HG02852 (cell line): ENCODE data around the gene FAM171A2.
"Not testable (repeated sequence)": the region's sequence is repeated elsewhere in the genome, so short reads cannot be mapped to it uniquely, and the experiment has no call there.

ENCODE experiments used
- ATAC-seq: cut with Tn5 transposase; IDR thresholded peaks from one replicate; pipeline ENCODE4 v1.9.1; 2021; ENCODE audit warnings: mild to moderate bottlenecking, moderate library complexity; ENCODE audit not compliant: unreplicated experiment

Gene FAM171A2

DNA sequence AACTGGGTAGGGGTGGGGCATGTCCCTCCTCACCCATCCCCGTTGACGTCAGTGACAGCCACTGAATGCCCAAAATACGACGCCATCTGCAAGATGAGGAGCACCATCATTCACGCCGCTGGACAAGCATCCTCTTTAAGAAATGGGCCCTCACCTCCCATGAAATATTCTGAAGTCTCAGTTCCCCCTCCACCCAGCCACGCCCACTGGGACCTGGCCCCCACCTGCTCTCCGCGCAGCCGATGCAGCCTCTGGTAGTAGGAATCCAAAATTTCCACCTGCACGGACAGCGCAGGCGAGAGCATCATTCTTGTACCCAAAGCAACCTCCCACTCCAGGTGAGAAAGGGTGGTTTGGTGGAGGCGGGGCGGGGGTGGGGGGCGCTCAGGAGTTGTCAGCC lies 20.2 kb upstream of the FAM171A2 start:
- no peak for ATAC-seq

DNA sequence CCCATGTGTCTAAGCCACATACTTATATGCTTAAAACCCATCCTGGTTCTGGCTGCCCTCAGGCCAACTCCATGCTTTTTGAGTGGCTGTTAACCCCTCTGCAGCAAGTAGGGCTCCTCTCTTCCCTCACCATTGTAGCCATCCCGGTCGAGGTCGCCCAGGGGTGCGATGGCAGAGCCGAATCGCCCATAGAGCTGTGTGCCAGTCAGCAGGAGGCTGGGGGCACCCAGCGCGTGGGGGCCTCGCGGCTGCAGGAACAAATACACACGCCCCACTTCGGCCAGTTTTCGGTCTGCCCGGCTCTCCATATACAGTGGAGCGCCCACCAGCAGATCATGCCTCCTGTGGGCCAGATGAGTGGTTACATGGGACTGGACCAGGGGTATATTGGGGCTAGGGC lies 19.7 kb upstream of the FAM171A2 start:
- no peak for ATAC-seq

- no peak for ATAC-seq
Observed at GRCh38 chr17:44382917-44383316, 19.3 kb upstream of the FAM171A2 start.

DNA sequence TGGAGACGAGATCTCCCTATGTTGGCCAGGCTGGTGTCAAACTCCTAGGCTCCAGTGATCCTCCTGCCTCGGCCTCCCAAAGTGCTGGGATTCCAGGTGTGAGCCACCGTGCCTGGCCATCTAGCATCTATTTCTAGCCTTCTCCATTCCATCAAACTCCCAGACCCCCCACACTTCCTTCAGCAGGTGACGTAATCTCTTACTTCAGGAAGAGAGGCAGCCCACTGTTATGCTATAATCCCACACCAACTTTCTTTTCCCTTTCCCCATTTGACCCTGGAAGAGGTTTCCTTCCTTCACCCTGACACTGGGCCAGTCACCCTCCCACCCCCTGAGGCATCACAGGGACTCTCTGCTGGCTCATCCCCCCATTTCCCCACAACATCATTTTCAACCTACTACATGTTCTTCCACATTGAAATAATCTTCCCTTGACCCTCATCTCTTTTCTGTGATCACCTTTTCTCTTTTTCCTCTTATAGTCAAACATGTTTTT lies 18.2 kb upstream of the FAM171A2 start:
- no peak for ATAC-seq

GRCh38 chr17:44380767-44381166 lies 17.1 kb upstream of the FAM171A2 start:
- no peak for ATAC-seq

DNA sequence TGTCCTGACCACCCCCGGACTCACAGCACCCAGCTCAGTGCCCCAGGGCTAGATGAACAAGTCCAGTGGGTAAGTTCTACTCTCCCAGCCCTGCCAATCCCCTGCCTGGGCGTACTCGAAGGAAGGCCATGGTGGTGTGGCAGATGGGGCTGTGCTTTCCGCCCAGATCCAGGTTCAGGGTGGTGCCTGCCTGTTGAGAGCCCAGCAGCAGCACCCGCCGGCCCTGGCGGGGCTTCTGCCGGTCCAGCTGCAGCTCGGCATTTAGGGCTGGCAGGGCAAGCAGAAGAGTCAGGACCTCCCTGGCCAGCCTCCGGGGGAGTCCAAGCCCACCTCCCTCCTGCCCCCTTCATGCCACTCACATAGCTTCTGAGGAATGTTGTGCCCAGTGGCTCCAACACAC lies 16.2 kb upstream of the FAM171A2 start:
- no peak for ATAC-seq

DNA sequence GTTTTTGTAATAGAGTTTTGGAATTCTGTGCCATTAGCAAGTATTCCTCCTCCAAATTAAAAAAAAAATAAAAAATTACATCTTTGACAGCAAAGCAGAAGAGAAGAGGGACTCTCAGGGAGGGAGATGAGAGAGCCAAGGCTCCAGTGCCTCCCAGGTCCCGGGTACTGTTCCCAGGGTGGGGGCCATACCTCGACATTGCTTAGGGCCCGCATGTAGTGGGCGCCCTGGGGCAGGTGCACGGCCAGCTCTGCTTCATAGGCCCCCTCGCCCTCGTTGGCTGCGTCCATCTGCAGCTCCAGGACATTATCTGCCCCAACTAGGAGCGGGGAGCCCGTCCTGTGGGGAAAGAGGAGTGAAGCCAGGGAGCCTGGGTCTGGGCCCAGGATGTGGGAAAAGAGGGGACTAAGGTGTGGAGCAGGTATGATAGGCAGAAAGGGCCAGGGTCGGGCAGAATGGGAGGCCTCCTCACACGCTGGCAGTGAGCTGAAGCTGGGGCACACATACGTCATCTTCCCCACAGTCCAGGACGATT lies 14.6 kb upstream of the FAM171A2 start:
- ATAC-seq: no peak

DNA sequence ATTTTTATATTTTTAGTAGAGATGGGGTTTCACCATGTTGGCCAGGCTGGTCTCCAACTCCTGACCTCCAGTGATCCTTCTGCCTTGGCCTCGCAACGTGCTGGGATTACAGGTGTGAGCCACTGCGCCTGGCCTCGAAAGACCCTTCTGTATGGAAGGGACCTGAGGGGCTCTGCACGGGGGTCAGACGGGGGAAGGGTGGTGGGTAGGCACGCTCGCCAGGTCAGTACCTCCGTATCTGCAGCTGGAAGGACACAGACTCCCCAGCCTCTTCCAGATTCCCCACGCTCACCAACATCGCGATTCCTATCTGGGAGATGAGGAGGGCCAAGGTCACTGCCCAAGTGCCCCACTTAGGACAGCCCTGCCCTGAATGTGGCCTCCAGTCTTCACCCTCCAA lies 13.1 kb upstream of the FAM171A2 start:
- ATAC-seq: no peak

DNA sequence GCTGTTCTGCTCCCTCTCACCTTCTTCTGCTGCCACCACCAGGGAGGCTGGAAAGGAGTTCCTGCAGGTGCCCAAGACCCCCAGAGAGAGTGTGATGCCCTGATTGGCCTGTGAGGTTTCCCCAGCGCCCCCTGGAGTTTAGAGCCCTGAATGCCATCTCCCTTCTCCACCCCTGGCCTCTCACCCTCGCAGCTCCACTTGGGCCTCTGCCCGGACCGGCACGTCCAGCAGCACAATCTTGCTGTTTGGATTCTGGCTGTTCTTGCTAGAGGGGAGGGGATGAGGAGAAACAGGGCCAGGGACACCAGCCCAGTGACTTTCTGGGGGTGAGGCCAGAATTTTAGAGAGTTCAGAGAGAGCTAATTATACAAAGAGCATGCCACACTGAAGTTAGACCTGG lies 12.5 kb upstream of the FAM171A2 start:
- ATAC-seq: no peak

DNA sequence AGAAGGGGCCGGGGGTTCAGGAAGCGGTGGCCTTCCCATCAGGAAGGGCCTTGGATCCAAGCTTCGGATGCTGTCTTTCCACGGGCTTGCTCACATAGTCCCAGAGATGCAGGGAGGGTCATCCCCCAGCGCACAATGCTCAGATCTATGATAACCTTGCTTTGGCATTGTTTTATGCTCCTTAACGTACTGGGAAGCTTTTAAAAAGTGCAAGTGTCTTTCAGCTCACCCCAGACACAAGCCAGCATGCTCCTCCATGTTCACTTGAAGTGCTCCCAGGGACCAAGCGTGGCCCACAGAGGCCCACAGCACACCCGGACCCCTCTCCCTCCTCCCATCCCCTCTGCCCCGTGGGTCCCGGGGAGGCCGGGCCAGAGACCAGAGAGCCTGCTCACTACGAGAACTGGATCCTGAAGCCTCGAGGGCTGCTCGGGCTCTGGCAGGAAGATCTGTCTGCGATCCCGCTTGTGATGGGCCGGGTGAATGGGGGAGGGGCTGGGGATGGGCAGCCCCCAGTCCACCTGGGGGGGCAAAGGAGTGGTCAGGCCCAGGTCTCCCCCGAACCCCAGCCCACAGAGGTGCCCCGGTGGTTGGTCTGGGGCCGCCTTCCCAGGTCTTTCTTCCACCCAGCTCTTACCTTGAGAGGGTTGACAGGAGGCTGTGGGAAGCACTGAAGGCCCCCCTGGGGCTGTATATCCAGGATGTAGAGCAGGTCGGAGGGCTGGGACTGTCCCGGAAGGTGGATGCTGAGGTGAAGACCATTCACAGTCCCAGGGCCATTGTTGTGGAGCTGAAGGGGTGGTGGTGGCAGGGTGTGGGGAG lies 11.8 kb upstream of the FAM171A2 start:
- ATAC-seq: no peak

- no peak for ATAC-seq
Observed at GRCh38 chr17:44374306-44375195, 10.9 kb upstream of the FAM171A2 start.

DNA sequence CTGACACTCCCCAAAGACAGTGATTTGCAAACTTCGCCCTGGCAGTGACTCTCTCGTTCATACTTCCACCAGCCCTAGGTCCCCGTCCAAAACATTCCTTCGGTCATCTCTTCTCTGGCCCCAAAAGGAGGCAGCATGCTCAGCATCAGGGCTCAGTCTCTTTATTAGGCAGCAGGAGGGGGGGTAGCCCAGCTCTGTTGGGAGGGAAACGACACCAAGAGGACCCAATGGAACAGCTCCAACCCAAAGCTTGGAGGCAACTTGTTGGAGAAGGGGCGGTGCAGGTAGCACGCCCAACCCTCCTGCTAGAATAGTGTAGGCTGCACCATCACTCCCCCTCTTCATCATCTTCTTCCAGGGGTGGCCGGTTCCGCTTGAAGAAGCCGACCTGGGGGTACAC lies 8.4 kb upstream of the FAM171A2 start:
- no peak for ATAC-seq

GRCh38 chr17:44369414-44370023 lies 5.9 kb upstream of the FAM171A2 start:
- not testable (repeated sequence) for ATAC-seq

DNA sequence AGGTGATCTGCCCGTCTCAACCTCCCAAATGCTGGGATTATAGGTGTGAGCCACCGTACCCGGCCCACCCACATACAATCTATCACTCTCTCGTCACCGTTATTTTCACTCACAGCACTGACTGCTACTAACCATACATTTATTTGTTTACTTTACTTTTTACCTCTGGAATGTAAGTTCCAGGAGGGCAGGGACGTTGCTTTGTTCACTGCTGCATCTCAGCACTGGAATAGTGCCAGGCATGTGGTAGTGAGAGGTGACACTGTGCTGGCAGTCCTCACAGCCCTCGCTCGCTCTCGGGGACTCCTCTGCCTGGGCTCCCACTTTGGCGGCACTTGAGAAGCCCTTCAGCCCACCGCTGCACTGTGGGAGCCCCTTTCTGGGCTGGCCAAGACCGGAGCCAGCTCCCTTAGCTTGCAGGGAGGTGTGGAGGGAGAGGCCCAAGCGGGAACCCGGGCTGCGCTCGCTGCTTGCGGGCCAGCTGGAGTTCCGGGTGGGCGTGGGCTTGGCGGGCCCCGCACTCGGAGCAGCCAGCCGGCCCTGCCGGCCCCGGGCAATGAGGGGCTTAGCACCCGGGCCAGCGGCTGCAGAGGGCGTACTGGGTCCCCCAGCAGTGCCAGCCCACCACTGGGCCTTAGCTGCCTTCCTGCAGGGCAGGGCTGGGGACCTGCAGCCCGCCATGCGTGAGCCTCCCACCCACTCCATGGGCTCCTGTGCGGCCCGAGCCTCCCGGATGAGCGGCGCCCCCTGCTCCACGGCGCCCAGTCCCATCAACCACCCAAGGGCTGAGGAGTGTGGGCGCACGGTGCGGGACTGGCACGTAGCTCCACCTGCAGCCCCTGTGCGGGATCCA lies 5.0 kb upstream of the FAM171A2 start:
- not testable (repeated sequence) for ATAC-seq

DNA sequence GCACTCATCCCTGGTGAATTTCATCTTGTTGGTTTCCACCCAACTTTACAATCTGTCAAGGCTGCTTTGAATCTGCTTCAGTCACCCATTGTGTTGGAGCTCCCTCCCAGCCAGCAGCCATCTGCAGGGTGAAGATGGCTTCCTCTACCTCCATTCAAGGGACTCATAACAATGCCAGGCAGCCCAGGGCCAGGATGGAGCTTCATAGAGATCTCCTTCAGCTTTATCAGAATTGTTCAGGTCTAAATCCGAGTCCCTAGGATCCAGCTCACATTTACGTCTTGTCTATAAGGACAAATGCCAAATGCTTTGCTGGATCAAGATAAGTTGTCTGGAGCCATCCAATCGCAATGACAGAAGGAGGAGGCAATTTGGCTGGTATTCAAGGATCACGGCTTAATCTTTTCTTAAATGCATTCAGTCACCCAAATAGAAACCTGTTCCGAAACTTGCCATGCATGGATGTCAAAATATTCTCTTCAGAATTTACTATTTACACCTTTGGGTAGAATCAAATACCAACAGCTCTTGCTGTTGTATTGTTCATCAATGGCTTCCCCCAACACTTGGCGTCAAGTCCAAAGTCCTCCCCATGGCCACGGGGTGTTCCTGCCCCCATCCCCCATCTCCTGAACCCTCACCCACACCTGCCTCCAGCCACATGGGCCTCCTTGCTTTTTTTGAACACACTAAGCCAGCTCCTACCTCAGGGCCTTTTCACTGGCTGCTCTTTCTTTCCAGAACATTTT lies 3.8 kb upstream of the FAM171A2 start:
- no peak for ATAC-seq

GRCh38 chr17:44365051-44365450 lies 1.4 kb upstream of the FAM171A2 start:
- not testable (repeated sequence) for ATAC-seq

- ATAC-seq: no peak
Observed at GRCh38 chr17:44362949-44363612, 572 bp downstream of the FAM171A2 start.

- ATAC-seq: no peak
Observed at GRCh38 chr17:44362459-44362948, 1.1 kb downstream of the FAM171A2 start.
